Measurements from ENCODE around the gene SAFB. TPM values are rescaled to one million over a fixed set of nuclear protein-coding genes. Genes with fewer than 3 reads are reported as not detected.

The SAFB gene
- total RNA-seq, 1 donor from 2014 or later = 97.1 TPM

- Mint-ChIP-seq H3K4me3 (ENCODE audit: unreplicated experiment) (peak overlapping the region; percentile 91), H3K27ac (ENCODE audit: unreplicated experiment) (peak overlapping the region; percentile 100), H3K36me3 (ENCODE audit: unreplicated experiment) (peaks cover 2% of the 10 kb centered on the region), H3K4me1 (ENCODE audit: unreplicated experiment) (peaks cover 19% of the 10 kb centered on the region), H3K9me3 (ENCODE audit: unreplicated experiment) (no peaks in the 10 kb centered on the region), H3K27me3 (ENCODE audit: unreplicated experiment) (no peaks in the 10 kb centered on the region)
- no peak for TF ChIP-seq CTCF (IDR thresholded peaks at IDR 0.05)
- DNase-seq (ENCODE audit: extremely low spot score, unreplicated experiment) = no peak
Measured at GRCh38 chr19:5680084-5680436, 57.2 kb downstream of the SAFB start.

- H3K9me3 Mint-ChIP-seq (ENCODE audit: unreplicated experiment) = no peaks in the 10 kb centered on the region
- H3K27ac Mint-ChIP-seq (ENCODE audit: unreplicated experiment) = peak within 1 kb of the TSS; percentile 100
- peak; percentile 99 for DNase-seq (ENCODE audit: extremely low spot score, unreplicated experiment)
- peak within 1 kb of the TSS; percentile 91 for H3K4me3 Mint-ChIP-seq (ENCODE audit: unreplicated experiment)
- no peaks in the 10 kb centered on the region for H3K27me3 Mint-ChIP-seq (ENCODE audit: unreplicated experiment)
- peaks cover 2% of the 10 kb centered on the region for H3K36me3 Mint-ChIP-seq (ENCODE audit: unreplicated experiment)
- peaks cover 19% of the 10 kb centered on the region for H3K4me1 Mint-ChIP-seq (ENCODE audit: unreplicated experiment)
- no peak for TF ChIP-seq CTCF (IDR thresholded peaks at IDR 0.05)
Measured at GRCh38 chr19:5680437-5681368, 57.8 kb downstream of the SAFB start, which contains the start of the genes HSD11B1L and MICOS13. TSS of gene HSD11B1L (plus strand) at chr19:5681027. CDS start at chr19:5684833, 3,806 bp downstream. TSS of gene MICOS13 (minus strand) at chr19:5680516. CDS start at chr19:5680486, 30 bp downstream.

- Mint-ChIP-seq H3K9me3 (ENCODE audit: unreplicated experiment) (no peaks in the 10 kb centered on the region), H3K27me3 (ENCODE audit: unreplicated experiment) (no peaks in the 10 kb centered on the region), H3K4me3 (ENCODE audit: unreplicated experiment) (peak overlapping the region; percentile 91), H3K36me3 (ENCODE audit: unreplicated experiment) (peaks cover 2% of the 10 kb centered on the region), H3K4me1 (ENCODE audit: unreplicated experiment) (peaks cover 21% of the 10 kb centered on the region), H3K27ac (ENCODE audit: unreplicated experiment) (peak overlapping the region; percentile 31)
- DNase-seq (ENCODE audit: extremely low spot score, unreplicated experiment) = no peak
- no peak for TF ChIP-seq CTCF (IDR thresholded peaks at IDR 0.05)
Measured at GRCh38 chr19:5681391-5682106, 58.7 kb downstream of the SAFB start.

- Mint-ChIP-seq H3K9me3 (ENCODE audit: unreplicated experiment) (no peaks in the 10 kb centered on the region), H3K4me3 (ENCODE audit: unreplicated experiment) (peak overlapping the region; percentile 91), H3K27me3 (ENCODE audit: unreplicated experiment) (no peaks in the 10 kb centered on the region), H3K27ac (ENCODE audit: unreplicated experiment) (no peak overlapping the region), H3K4me1 (ENCODE audit: unreplicated experiment) (peaks cover 22% of the 10 kb centered on the region), H3K36me3 (ENCODE audit: unreplicated experiment) (peaks cover 2% of the 10 kb centered on the region)
- TF ChIP-seq CTCF (IDR thresholded peaks at IDR 0.05) = no peak
- no peak for DNase-seq (ENCODE audit: extremely low spot score, unreplicated experiment)
Measured at GRCh38 chr19:5682107-5682482, 59.2 kb downstream of the SAFB start.

All from osteocyte (in vitro differentiated cells).